K562 (cell line): Measurements from ENCODE around the gene RELCH. TPM values are rescaled to one million over a fixed set of nuclear protein-coding genes. Genes with fewer than 3 reads are reported as not detected.

ENCODE experiments used
- CREM ChIP-seq: IDR thresholded peaks from 2 replicates; pipeline ENCODE4 v1.6.1; 2014; ENCODE audit warnings: antibody characterized with exemption, low read depth
- CTBP1 ChIP-seq: fragments of 450-650 bp; IDR thresholded peaks from 2 replicates; pipeline ENCODE4 v1.6.1; 2016; ENCODE audit warnings: borderline replicate concordance
- HCFC1 ChIP-seq: IDR thresholded peaks from 2 replicates; pipeline ENCODE4 v1.6.1; 2012; ENCODE audit warnings: low read depth, low read length, improper control_type of control experiment
- HDGF ChIP-seq: fragments of 450-650 bp; IDR thresholded peaks from 2 replicates; pipeline ENCODE4 v1.6.1; 2016
- IRF2 ChIP-seq: sonication (generic); formaldehyde crosslinking; IDR thresholded peaks from 2 replicates; pipeline ENCODE4 v1.8.1; 2022; ENCODE audit warnings: mild to moderate bottlenecking, missing genetic modification reagents
- KAT2B ChIP-seq: IDR thresholded peaks from one replicate; pipeline ENCODE4 v1.6.1; 2012; ENCODE audit warnings: low read depth, mild to moderate bottlenecking, control low read depth, inconsistent platforms, low read length, moderate library complexity
- MCM3 ChIP-seq: fragments of 450-650 bp; IDR thresholded peaks from 2 replicates; pipeline ENCODE4 v1.6.1; 2016
- MXI1 ChIP-seq: IDR thresholded peaks from 2 replicates; pipeline ENCODE4 v1.6.1; 2011; ENCODE audit warnings: low read depth, mild to moderate bottlenecking, improper control_type of control experiment, low read length
- NFRKB ChIP-seq: fragments of 450-650 bp; IDR thresholded peaks from 2 replicates; pipeline ENCODE4 v1.6.1; 2016; ENCODE audit warnings: low read depth
- NR1H2 ChIP-seq: sonication (generic); formaldehyde crosslinking; IDR thresholded peaks from 2 replicates; pipeline ENCODE4 v1.4.0; 2020; ENCODE audit warnings: mild to moderate bottlenecking, missing genetic modification reagents
- PTTG1 ChIP-seq: fragments of 450-650 bp; IDR thresholded peaks from 2 replicates; pipeline ENCODE4 v1.6.1; 2016; ENCODE audit warnings: low read depth, mild to moderate bottlenecking, missing genetic modification characterization, missing compliant biosample characterization
- ZNF253 ChIP-seq: fragments of 250-450 bp; sonication (Bioruptor Pico); conservative IDR thresholded peaks from 2 replicates; pipeline ENCODE4 v1.6.1; 2021; ENCODE audit warnings: mild to moderate bottlenecking
- ZNF324 ChIP-seq: fragments of 250-450 bp; sonication (Bioruptor Pico); IDR thresholded peaks from 2 replicates; pipeline ENCODE4 v1.4.0; 2020; ENCODE audit warnings: mild to moderate bottlenecking
- ZNF551 ChIP-seq: fragments of 250-450 bp; sonication (Bioruptor Pico); IDR thresholded peaks from 2 replicates; pipeline ENCODE4 v1.5.0; 2021; ENCODE audit warnings: mild to moderate bottlenecking, moderate library complexity
- ZNF561 ChIP-seq: fragments of 450-650 bp; formaldehyde crosslinking; conservative IDR thresholded peaks from 2 replicates; pipeline ENCODE4 v1.4.0; 2020; ENCODE audit warnings: mild to moderate bottlenecking, moderate library complexity
- ZNF830 ChIP-seq: fragments of 250-450 bp; sonication (Bioruptor Pico); IDR thresholded peaks from 2 replicates; pipeline ENCODE4 v1.5.0; 2021; ENCODE audit warnings: mild to moderate bottlenecking
- polyA plus RNA-seq, 8 experiments: library from polyadenylated mRNA; depleted of rRNA in 4 of 8; stranded (reverse) in 5 of 8; unstranded in 3 of 8; fragments of >200 nt; fragmentation: Nextera tagmentation in 2 of 8; fragmentation: Illumina TruSeq in 1 of 8; extraction: Ambion mirVana in 2 of 8; extraction: Trizol in 1 of 8; gene quantifications; 2 replicates each; pipeline versions ENCODE4 v1.2.1 to v1.2.3, GENCODE V29; 2011 to 2014; ENCODE audit warnings: inconsistent platforms in 1 of 8, missing spikeins in 1 of 8
- total RNA-seq, 7 experiments: library from RNA; depleted of rRNA in 6 of 7; stranded (reverse); fragments of >200 nt in 6 of 7; fragmentation: Illumina TruSeq in 2 of 7; extraction: Trizol in 2 of 7; gene quantifications; 2 replicates each; pipeline versions ENCODE4 v1.2.1 to v1.2.3, GENCODE V29; 2011 to 2021; ENCODE audit warnings: low replicate concordance in 1 of 7
- TF ChIP-seq, protein P1 (sequence below): fragments of 200-400 bp; formaldehyde crosslinking; IDR thresholded peaks from 2 replicates; pipeline ENCODE4 v1.6.1; 2017; ENCODE audit warnings: mild to moderate bottlenecking, low read depth, low read length, moderate library complexity
- TF ChIP-seq, protein P2 (sequence below): fragments of 250-450 bp; sonication (Bioruptor Pico); IDR thresholded peaks from 2 replicates; pipeline ENCODE4 v1.5.0; 2021
- TF ChIP-seq, protein P3 (sequence below): fragments of 450-650 bp; IDR thresholded peaks from one replicate; pipeline ENCODE4 v1.6.1; 2018; ENCODE audit warnings: mild to moderate bottlenecking, moderate library complexity; ENCODE audit not compliant: partially characterized antibody
- TF ChIP-seq, protein P4 (sequence below): sonication (generic); formaldehyde crosslinking; IDR thresholded peaks from 2 replicates; pipeline ENCODE4 v1.8.1; 2022; ENCODE audit warnings: missing genetic modification reagents
- TF ChIP-seq, protein P5 (sequence below): fragments of 450-650 bp; IDR thresholded peaks from 2 replicates; pipeline ENCODE4 v1.7.1; 2018; ENCODE audit warnings: mild to moderate bottlenecking, low read depth; ENCODE audit not compliant: partially characterized antibody

The RELCH gene
- total and polyA plus RNA-seq, 9 of the 15 experiments (the other 6 are each of a cell fraction or from before 2014, with no cell fraction given) = 1.4 to 13.6 (median 7.6) TPM

DNA sequence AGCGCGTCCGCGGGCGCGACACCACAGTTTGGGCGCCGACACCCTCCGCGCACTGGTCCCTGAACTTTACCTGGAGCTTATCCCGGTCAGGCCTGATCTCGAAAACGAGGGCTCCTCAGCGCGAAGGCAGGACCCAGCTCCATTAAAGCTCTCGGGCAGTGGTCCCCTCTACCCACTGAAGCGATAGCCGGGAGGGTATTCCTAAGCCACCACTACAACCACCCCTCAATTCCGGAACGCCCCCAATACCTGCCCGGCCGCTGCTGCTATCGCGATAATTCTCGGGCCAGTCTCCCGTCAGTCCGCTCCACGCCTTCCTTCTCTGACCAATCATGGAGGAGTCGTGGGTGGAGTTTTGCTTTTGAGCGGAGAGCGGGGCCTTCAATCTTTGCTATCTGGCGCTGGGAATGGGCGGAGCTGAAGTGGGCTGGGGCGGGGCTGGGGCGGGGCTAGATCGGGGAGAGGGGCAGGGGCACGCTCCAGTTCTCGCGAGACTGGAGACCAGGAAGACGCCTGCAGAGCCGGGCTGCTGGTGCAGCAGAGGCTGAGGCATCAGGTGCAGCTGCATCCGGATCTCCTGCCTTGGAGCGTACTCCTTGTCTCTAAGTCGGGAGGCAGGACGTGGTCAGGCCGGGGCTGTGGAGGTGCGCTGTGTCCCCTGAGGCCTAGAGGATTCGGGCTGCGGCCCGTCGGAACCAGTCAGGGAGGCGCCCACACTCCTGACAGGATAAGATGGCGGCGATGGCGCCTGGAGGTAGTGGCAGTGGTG is at the start of gene RELCH, which contains the start of gene PIGN (continued):
- no peak for TF ChIP-seq MXI1
- TF ChIP-seq, protein P1, sequence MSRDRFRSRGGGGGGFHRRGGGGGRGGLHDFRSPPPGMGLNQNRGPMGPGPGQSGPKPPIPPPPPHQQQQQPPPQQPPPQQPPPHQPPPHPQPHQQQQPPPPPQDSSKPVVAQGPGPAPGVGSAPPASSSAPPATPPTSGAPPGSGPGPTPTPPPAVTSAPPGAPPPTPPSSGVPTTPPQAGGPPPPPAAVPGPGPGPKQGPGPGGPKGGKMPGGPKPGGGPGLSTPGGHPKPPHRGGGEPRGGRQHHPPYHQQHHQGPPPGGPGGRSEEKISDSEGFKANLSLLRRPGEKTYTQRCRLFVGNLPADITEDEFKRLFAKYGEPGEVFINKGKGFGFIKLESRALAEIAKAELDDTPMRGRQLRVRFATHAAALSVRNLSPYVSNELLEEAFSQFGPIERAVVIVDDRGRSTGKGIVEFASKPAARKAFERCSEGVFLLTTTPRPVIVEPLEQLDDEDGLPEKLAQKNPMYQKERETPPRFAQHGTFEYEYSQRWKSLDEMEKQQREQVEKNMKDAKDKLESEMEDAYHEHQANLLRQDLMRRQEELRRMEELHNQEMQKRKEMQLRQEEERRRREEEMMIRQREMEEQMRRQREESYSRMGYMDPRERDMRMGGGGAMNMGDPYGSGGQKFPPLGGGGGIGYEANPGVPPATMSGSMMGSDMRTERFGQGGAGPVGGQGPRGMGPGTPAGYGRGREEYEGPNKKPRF = no peak
- TF ChIP-seq MCM3 = no peak
- TF ChIP-seq HCFC1 = no peak
- TF ChIP-seq, protein P2, sequence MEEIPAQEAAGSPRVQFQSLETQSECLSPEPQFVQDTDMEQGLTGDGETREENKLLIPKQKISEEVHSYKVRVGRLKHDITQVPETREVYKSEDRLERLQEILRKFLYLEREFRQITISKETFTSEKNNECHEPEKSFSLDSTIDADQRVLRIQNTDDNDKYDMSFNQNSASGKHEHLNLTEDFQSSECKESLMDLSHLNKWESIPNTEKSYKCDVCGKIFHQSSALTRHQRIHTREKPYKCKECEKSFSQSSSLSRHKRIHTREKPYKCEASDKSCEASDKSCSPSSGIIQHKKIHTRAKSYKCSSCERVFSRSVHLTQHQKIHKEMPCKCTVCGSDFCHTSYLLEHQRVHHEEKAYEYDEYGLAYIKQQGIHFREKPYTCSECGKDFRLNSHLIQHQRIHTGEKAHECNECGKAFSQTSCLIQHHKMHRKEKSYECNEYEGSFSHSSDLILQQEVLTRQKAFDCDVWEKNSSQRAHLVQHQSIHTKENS = no peak
- TF ChIP-seq NFRKB = peak; percentile 39; the same call in 1 of the 2 replicates
- TF ChIP-seq KAT2B = no peak
- TF ChIP-seq NR1H2 (CRISPR knock-in tag) = no peak
- no peak for TF ChIP-seq HDGF
- no peak for TF ChIP-seq ZNF561 (CRISPR knock-in tag)
- TF ChIP-seq, protein P3, sequence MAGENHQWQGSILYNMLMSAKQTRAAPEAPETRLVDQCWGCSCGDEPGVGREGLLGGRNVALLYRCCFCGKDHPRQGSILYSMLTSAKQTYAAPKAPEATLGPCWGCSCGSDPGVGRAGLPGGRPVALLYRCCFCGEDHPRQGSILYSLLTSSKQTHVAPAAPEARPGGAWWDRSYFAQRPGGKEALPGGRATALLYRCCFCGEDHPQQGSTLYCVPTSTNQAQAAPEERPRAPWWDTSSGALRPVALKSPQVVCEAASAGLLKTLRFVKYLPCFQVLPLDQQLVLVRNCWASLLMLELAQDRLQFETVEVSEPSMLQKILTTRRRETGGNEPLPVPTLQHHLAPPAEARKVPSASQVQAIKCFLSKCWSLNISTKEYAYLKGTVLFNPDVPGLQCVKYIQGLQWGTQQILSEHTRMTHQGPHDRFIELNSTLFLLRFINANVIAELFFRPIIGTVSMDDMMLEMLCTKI = no peak
- TF ChIP-seq IRF2 (CRISPR knock-in tag) = no peak
- TF ChIP-seq ZNF830 (CRISPR knock-in tag) = no peak
- TF ChIP-seq, protein P4, sequence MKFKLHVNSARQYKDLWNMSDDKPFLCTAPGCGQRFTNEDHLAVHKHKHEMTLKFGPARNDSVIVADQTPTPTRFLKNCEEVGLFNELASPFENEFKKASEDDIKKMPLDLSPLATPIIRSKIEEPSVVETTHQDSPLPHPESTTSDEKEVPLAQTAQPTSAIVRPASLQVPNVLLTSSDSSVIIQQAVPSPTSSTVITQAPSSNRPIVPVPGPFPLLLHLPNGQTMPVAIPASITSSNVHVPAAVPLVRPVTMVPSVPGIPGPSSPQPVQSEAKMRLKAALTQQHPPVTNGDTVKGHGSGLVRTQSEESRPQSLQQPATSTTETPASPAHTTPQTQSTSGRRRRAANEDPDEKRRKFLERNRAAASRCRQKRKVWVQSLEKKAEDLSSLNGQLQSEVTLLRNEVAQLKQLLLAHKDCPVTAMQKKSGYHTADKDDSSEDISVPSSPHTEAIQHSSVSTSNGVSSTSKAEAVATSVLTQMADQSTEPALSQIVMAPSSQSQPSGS (CRISPR knock-in tag) = no peak
- TF ChIP-seq CTBP1 = no peak; the same call in 1 of the 2 replicates
- TF ChIP-seq, protein P5, sequence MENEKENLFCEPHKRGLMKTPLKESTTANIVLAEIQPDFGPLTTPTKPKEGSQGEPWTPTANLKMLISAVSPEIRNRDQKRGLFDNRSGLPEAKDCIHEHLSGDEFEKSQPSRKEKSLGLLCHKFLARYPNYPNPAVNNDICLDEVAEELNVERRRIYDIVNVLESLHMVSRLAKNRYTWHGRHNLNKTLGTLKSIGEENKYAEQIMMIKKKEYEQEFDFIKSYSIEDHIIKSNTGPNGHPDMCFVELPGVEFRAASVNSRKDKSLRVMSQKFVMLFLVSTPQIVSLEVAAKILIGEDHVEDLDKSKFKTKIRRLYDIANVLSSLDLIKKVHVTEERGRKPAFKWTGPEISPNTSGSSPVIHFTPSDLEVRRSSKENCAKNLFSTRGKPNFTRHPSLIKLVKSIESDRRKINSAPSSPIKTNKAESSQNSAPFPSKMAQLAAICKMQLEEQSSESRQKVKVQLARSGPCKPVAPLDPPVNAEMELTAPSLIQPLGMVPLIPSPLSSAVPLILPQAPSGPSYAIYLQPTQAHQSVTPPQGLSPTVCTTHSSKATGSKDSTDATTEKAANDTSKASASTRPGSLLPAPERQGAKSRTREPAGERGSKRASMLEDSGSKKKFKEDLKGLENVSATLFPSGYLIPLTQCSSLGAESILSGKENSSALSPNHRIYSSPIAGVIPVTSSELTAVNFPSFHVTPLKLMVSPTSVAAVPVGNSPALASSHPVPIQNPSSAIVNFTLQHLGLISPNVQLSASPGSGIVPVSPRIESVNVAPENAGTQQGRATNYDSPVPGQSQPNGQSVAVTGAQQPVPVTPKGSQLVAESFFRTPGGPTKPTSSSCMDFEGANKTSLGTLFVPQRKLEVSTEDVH = no peak
- TF ChIP-seq ZNF253 (CRISPR knock-in tag) = no peak
- no peak for TF ChIP-seq PTTG1 (tag)
- no peak for TF ChIP-seq CREM
- TF ChIP-seq ZNF324 (CRISPR knock-in tag) = no peak
- no peak for TF ChIP-seq ZNF551 (CRISPR knock-in tag)
